Hepatocyte (in vitro differentiated cells): ENCODE results near the gene ZFHX3. TPM values are rescaled to one million over a fixed set of nuclear protein-coding genes. Genes with fewer than 3 reads are reported as not detected.

Experiments used
- DNase-seq: peaks from one replicate; pipeline ENCODE4 v3.0.0-alpha.2; 2016; ENCODE audit warnings: low spot score
- H2AFZ ChIP-seq: fragments of 200-600 bp; sonication (generic); 2 replicates; pipeline ENCODE4 v1.6.0; 2016; ENCODE audit warnings: antibody characterized with exemption, mild to moderate bottlenecking
- H3K27ac ChIP-seq: fragments of 200-600 bp; sonication (generic); 2 replicates; pipeline ENCODE4 v1.5.1; 2016; ENCODE audit warnings: mild to moderate bottlenecking
- H3K27me3 ChIP-seq: fragments of 200-600 bp; sonication (generic); 2 replicates; pipeline ENCODE4 v1.6.1; 2016
- H3K36me3 ChIP-seq: fragments of 200-600 bp; sonication (generic); replicated peaks from 2 replicates; pipeline ENCODE4 v1.5.1; 2016; ENCODE audit warnings: low read depth; ENCODE audit not compliant: insufficient read depth
- H3K4me1 ChIP-seq: fragments of 200-600 bp; sonication (generic); 2 replicates; pipeline ENCODE4 v1.5.1; 2016; ENCODE audit warnings: mild to moderate bottlenecking, moderate library complexity; ENCODE audit not compliant: insufficient read depth
- H3K4me2 ChIP-seq: fragments of 200-600 bp; sonication (generic); 2 replicates; pipeline ENCODE4 v1.6.0; 2016
- H3K4me3 ChIP-seq: fragments of 200-600 bp; sonication (generic); 2 replicates; pipeline ENCODE4 v1.5.1; 2016; ENCODE audit warnings: mild to moderate bottlenecking
- H3K79me2 ChIP-seq: fragments of 200-600 bp; sonication (generic); 2 replicates; pipeline ENCODE4 v1.6.0; 2017; ENCODE audit warnings: mild to moderate bottlenecking
- H3K9me2 ChIP-seq: fragments of 200-600 bp; sonication (generic); replicated peaks from 2 replicates; pipeline ENCODE4 v1.6.0; 2017; ENCODE audit warnings: mild to moderate bottlenecking; ENCODE audit not compliant: insufficient read depth
- H3K9me3 ChIP-seq: fragments of 200-600 bp; sonication (generic); 2 replicates; pipeline ENCODE4 v1.5.1; 2016; ENCODE audit warnings: low read depth, mild to moderate bottlenecking
- H4K20me1 ChIP-seq: fragments of 200-600 bp; sonication (generic); 2 replicates; pipeline ENCODE4 v1.6.0; 2016; ENCODE audit warnings: mild to moderate bottlenecking; ENCODE audit not compliant: insufficient read depth, poor library complexity, severe bottlenecking
- CTCF ChIP-seq: fragments of 200-600 bp; sonication (generic); IDR thresholded peaks from 2 replicates; pipeline ENCODE4 v1.5.1; 2016; ENCODE audit warnings: antibody characterized with exemption, mild to moderate bottlenecking; ENCODE audit not compliant: poor library complexity
- EZH2 ChIP-seq: fragments of 200-600 bp; sonication (generic); IDR thresholded peaks from 2 replicates; pipeline ENCODE4 v1.6.1; 2016; ENCODE audit warnings: antibody characterized with exemption, mild to moderate bottlenecking, borderline replicate concordance
- EZH2phosphoT487 ChIP-seq: fragments of 200-600 bp; sonication (generic); IDR thresholded peaks from one replicate; pipeline ENCODE4 v1.6.1; 2018; ENCODE audit warnings: antibody characterized with exemption, mild to moderate bottlenecking, low read depth, moderate library complexity; ENCODE audit not compliant: unreplicated experiment, severe bottlenecking
- WGBS: methylation state at CpG from one replicate; pipeline ENCODE4 v1.1.6; 2016; ENCODE audit warnings: low lambda C conversion rate; ENCODE audit errors: missing lambda C conversion rate; 5-methylcytosine and 5-hydroxymethylcytosine counted together
- polyA plus RNA-seq: library from polyadenylated mRNA; unstranded; fragments of >200 nt; fragmentation: Nextera tagmentation; extraction: Ambion mirVana; gene quantifications from 2 replicates; pipeline ENCODE4 v1.2.1, GENCODE V29; 2016
- total RNA-seq: library from RNA; depleted of rRNA; stranded (reverse); fragments of >200 nt; gene quantifications from 2 replicates; pipeline ENCODE4 v1.2.3, GENCODE V29; 2014

The ZFHX3 gene
- total and polyA plus RNA-seq, 2 experiments from 2014 or later, result 6.4 to 11.6 TPM

DNA sequence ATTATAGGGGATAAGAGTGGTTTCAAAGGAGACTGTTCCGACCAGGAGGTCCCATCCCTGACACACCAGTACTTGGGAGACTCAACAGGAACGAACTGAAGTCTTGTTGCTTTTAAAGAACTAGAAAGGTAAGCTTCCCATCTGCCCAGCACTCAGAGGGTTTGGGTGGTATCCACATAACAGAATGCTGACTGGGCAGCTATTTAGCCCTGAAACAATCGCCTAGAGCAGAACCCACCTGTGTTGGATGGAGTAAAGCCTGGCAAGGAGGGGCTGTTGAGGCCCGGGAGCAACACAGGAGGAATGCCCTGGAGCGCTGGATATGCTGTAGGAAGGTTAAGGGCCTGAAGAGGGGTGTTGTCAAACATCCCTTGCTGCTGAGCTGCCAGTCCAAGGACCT, 254.9 kb downstream of the ZFHX3 start:
- Histone ChIP-seq H3K9me3 (no peaks in the 10 kb centered on the region), H3K4me2 (no peak overlapping the region), H3K9me2 (no peaks in the 10 kb centered on the region), H3K27me3 (no peaks in the 10 kb centered on the region), H2AFZ (no peak overlapping the region), H3K36me3 (peaks cover 3% of the 10 kb centered on the region), H3K27ac (no peak overlapping the region), H3K4me1 (peaks cover 3% of the 10 kb centered on the region), H3K4me3 (no peak overlapping the region), H4K20me1 (no peaks in the 10 kb centered on the region), H3K79me2 (no peaks in the 10 kb centered on the region)
- TF ChIP-seq CTCF (no peak), EZH2phosphoT487 (no peak), EZH2 (no peak)
- WGBS, result 99% methylated on average over 5 of the region's 5 CpGs
- DNase-seq, result no peak

DNA sequence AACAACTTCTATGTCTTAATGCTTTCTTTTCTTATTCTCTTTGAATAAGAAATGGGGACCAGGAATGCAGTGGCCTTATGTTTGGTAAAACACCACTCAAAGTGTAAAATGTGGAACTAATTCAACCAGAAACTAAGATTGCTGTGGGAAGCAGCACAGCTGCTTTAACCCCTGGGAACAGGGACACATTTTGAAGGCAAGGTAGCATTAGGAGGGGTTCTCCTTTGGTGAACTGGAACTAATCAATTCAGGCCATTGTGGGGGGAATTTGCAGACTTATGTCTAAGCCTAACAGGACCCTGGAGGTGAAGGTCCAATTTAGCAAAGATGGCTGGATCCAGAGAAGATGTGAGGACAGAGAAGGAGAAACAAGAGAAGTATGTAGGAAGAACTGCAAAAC, 256.1 kb downstream of the ZFHX3 start:
- Histone ChIP-seq H3K4me1 (peaks cover 6% of the 10 kb centered on the region), H3K79me2 (no peaks in the 10 kb centered on the region), H3K27me3 (no peaks in the 10 kb centered on the region), H3K27ac (no peak overlapping the region), H2AFZ (no peak overlapping the region), H3K9me3 (no peaks in the 10 kb centered on the region), H3K4me2 (no peak overlapping the region), H4K20me1 (no peaks in the 10 kb centered on the region), H3K9me2 (no peaks in the 10 kb centered on the region), H3K36me3 (peaks cover 3% of the 10 kb centered on the region), H3K4me3 (no peak overlapping the region)
- no peak for TF ChIP-seq EZH2
- DNase-seq, result no peak

DNA sequence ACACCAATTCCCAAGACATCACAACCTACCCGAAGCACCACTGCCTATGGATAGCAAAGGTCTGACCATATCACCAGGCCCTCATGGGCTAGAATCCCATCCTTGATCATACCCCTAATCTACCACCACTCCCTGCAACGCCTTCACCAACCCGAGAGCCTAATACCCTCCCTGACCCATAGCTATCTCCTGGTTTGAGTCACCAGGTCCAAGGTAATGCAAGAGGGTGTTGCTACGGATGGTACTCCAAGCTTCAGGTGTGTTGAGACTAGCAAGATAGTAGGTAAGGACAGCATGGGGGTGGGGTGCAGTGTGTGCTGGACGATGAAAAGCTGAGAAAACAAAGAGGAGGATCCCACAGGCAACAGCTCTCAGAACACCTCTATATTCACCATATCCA, 258.0 kb downstream of the ZFHX3 start:
- Histone ChIP-seq H3K79me2 (peaks cover under 1% of the 10 kb centered on the region), H3K4me3 (no peak overlapping the region), H3K27ac (no peak overlapping the region), H3K27me3 (no peaks in the 10 kb centered on the region), H2AFZ (no peak overlapping the region), H4K20me1 (no peaks in the 10 kb centered on the region), H3K4me1 (peaks cover 6% of the 10 kb centered on the region), H3K36me3 (peaks cover 3% of the 10 kb centered on the region), H3K9me3 (no peaks in the 10 kb centered on the region), H3K4me2 (no peak overlapping the region), H3K9me2 (no peaks in the 10 kb centered on the region)
- DNase-seq, result no peak
- 100% methylated on average over 5 of the region's 5 CpGs for WGBS
- no peak for TF ChIP-seq CTCF
- TF ChIP-seq EZH2, result no peak
- no peak for TF ChIP-seq EZH2phosphoT487

GRCh38 chr16:72789465-72789864, 258.5 kb downstream of the ZFHX3 start:
- H4K20me1 ChIP-seq, result no peaks in the 10 kb centered on the region
- H3K9me3 ChIP-seq, result no peaks in the 10 kb centered on the region
- no peaks in the 10 kb centered on the region for H3K9me2 ChIP-seq
- no peak overlapping the region for H2AFZ ChIP-seq
- H3K36me3 ChIP-seq, result peaks cover 3% of the 10 kb centered on the region
- peaks cover 6% of the 10 kb centered on the region for H3K79me2 ChIP-seq
- no peak overlapping the region for H3K27ac ChIP-seq
- no peak overlapping the region for H3K4me3 ChIP-seq
- TF ChIP-seq EZH2, result no peak
- TF ChIP-seq EZH2phosphoT487, result no peak
- no peak for TF ChIP-seq CTCF
- 99% methylated on average over 7 of the region's 7 CpGs for WGBS
- H3K4me1 ChIP-seq, result peaks cover 6% of the 10 kb centered on the region
- no peak overlapping the region for H3K4me2 ChIP-seq
- H3K27me3 ChIP-seq, result no peaks in the 10 kb centered on the region
- DNase-seq, result no peak
